A549 treated with RU486 at 1 μM for 4 hours (cell line): Measurements from ENCODE around the gene ZBTB11. TPM values are rescaled to one million over a fixed set of nuclear protein-coding genes. Genes with fewer than 3 reads are reported as not detected.

Experiments used
- total RNA-seq: library from RNA; stranded (reverse); fragments of 200-300 nt; extraction: Qiagen RNA extraction; gene quantifications from 5 replicates; pipeline ENCODE4 v1.2.3, GENCODE V29; 2022; ENCODE audit warnings: low read depth

Gene ZBTB11, protein sequence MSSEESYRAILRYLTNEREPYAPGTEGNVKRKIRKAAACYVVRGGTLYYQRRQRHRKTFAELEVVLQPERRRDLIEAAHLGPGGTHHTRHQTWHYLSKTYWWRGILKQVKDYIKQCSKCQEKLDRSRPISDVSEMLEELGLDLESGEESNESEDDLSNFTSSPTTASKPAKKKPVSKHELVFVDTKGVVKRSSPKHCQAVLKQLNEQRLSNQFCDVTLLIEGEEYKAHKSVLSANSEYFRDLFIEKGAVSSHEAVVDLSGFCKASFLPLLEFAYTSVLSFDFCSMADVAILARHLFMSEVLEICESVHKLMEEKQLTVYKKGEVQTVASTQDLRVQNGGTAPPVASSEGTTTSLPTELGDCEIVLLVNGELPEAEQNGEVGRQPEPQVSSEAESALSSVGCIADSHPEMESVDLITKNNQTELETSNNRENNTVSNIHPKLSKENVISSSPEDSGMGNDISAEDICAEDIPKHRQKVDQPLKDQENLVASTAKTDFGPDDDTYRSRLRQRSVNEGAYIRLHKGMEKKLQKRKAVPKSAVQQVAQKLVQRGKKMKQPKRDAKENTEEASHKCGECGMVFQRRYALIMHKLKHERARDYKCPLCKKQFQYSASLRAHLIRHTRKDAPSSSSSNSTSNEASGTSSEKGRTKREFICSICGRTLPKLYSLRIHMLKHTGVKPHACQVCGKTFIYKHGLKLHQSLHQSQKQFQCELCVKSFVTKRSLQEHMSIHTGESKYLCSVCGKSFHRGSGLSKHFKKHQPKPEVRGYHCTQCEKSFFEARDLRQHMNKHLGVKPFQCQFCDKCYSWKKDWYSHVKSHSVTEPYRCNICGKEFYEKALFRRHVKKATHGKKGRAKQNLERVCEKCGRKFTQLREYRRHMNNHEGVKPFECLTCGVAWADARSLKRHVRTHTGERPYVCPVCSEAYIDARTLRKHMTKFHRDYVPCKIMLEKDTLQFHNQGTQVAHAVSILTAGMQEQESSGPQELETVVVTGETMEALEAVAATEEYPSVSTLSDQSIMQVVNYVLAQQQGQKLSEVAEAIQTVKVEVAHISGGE
- 6.4 to 11.0 TPM (median 9.7 TPM) in 5 replicates for total RNA-seq

DNA sequence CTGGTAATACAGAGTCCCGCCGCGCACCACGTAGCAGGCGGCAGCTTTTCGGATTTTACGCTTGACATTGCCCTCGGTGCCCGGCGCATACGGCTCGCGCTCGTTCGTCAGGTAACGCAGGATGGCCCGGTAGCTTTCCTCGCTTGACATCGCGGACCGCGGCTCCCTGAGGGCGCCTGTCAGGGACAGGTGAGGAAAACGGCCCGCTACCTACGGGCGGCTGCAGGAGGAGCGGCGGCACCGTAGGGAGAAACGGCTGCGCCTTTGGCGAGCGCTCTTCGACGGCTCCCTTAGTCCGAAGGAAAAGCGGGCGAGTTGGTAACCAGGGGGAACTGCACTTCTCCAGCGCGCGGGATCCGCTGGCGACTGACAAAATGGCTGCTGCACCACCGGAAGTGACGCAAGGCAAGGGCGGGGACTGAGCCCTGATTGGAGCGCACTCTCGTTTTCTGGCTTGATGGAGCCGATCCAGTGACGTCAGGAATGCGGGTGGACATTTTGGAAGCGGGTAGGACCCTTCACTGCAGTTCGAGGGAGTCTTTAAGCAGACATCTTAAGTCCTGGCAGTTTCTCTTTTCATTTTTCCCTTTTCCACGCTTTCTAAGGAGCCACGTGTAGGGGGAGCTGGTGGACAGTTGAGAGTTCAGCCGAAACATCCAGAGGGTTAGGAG, at the start of gene ZBTB11:
Gene ZBTB11 (minus strand): TSS at position 368 of the 671 bp plus-strand sequence. CDS start 218 bp downstream, at position 150.

DNA sequence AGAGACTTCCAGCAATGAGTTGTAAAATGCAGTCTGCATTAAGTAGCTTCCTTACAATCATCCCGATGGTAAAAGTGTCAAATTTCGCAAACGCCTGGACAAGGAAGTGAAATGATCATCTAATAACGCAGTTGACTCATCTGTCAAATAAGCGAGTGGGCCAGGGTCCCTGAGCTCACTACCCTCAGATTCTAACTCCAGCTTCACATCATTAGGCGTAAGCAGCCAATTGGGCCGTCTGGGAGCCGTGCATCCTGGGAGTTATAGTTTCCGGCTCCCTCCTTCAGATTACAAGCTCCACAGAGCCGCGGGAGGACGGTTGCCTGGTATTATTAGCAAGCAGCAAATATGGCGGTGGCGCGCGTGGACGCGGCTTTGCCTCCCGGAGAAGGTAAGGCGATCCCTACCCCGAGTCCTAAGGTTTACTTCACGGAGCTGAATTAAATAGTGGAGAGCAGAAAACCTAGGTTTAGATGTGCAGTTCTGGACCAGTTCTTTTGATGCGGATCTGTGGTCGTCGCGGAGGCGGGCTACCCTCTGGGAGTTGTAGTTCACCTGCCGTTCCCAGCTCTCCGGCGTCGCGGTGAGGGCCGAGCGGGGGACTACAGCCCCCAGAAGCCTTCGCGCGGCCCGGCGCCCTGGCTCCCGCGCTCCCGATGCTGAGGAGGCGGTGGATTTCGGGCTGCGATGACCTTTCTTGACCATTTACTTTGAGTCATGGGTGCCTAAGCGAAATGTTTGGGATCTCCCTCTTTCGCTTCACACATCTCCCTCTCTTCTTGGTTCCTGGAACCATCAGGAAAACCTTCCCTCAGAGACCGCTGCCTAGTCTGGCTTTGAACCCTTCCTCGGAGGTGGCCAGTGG, 47.6 kb upstream of the ZBTB11 start, which contains the start of gene CEP97:
Gene CEP97 (plus strand): TSS at position 286 of the 865 bp plus-strand sequence. CDS start 63 bp downstream, at position 349.

Other genes with a start within 250 kb of the ZBTB11 start
- gene SENP7, start 163.9 kb downstream of the ZBTB11 start, total RNA-seq = 0.49 to 2.4 TPM (median 2.0 TPM) in 5 replicates
- 19.8 to 41.7 TPM (median 35.9 TPM) in 5 replicates for gene TRMT10C, start 115.3 kb downstream of the ZBTB11 start, total RNA-seq
- 93.6 to 122 TPM (median 101 TPM) in 5 replicates for gene PCNP, start 103.0 kb downstream of the ZBTB11 start, total RNA-seq
- gene RPL24, start 9.6 kb upstream of the ZBTB11 start, total RNA-seq = 1,605 to 2,236 TPM (median 1,786 TPM) in 5 replicates
- gene CEP97, start 47.5 kb upstream of the ZBTB11 start, total RNA-seq = 3.1 to 6.8 TPM (median 5.3 TPM) in 5 replicates
- gene NXPE3, start 102.1 kb upstream of the ZBTB11 start, total RNA-seq = 21.9 to 25.1 TPM (median 23.4 TPM) in 5 replicates
- 3.9 to 7.8 TPM (median 5.9 TPM) in 5 replicates for gene NFKBIZ, start 172.4 kb upstream of the ZBTB11 start, total RNA-seq